ENCODE measurements around the gene SAT2.

- no peak; the same call in 1 of the 2 replicates for TF ChIP-seq CTCF (conservative IDR thresholded peaks at IDR 0.05)
- no peak for TF ChIP-seq ZFX (IDR thresholded peaks at IDR 0.05)
Observed at GRCh38 chr17:7673239-7673638, 45.6 kb upstream of the SAT2 start.
